Endometrial microvascular endothelial cells (primary cell): ENCODE data around the gene INCA1. TPM values are rescaled to one million over a fixed set of nuclear protein-coding genes. Genes with fewer than 3 reads are reported as not detected.

Experiments
- in situ Hi-C: cut with HindIII; loops from 2 replicates; pipeline ENCODE4 v1.10.0; 2017; ENCODE audit warnings: low sequenced_read_pairs, low pct_unique_long_range_greater_than_20kb; ENCODE audit errors: inconsistent ontology term
- total RNA-seq: library from RNA; depleted of rRNA; stranded (reverse); fragments of >200 nt; gene quantifications from one replicate; pipeline ENCODE4 v1.2.3, GENCODE V29; 2015; ENCODE audit errors: inconsistent ontology term

INCA1 gene
- total RNA-seq, 1 donor from 2014 or later, result 0.09 TPM

GRCh38 chr17:4940555-4941318 lies 56.6 kb downstream of the INCA1 start:
- in situ Hi-C loops, result no loop called here

DNA sequence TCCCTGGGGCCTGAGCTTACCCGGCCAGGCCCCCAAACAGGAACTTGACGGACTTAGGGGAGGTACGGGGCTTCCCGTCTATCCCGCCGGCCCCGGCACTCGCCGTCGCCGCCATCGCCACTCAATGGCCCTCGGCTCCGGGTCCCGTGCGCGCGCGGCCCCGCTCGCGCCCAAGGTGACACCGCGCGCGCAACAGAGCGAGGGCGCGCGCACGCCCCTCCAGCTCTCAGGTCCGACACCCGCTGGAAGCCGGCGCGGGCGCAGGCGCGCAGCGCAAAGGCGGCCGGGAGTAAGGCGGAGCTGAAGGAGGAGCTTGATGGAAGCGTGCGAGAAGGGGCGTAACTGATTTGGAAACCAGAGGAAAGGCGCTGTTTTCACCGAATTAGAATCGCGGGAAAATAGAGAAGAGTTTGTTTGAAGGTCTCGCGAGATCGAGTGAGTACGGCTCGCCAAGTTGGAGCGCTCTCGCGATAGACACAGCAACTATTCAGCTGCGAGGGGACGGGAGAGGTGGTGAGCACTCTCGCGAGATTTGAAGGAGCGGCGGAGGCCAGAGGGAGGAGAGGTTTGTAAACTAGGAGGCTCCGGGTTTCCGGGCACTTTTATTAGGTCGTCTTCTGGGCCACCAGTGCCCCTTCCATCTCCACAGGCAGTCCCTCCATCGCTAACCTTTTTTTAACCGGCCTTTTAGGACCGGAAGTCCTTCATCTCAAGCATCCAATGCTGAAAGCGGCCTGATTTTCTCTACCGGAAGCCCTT lies 57.3 kb downstream of the INCA1 start, which contains the start of the genes RNF167 and SLC25A11:
Gene RNF167, plus strand, starts transcription at position 473 of the 759 bp plus-strand sequence. CDS start 642 bp downstream, outside the sequence.
Gene SLC25A11, minus strand, starts transcription at position 251 of the 759 bp plus-strand sequence. Its CDS starts 136 bp downstream, at position 115.
- in situ Hi-C loops, result no loop called here

DNA sequence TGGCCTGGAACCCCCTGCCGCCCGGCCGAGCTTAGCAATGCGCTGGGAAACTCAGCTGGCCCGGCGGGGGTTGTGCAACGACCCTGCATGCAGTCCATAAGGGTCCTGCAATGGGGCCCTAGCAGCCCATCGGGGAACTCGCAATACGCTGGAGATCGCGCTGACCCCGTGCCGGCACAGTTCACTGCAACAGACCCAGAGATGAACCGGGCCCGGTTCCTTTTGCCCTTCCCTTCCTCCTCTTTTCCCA lies 57.9 kb downstream of the INCA1 start:
- in situ Hi-C loops, result no loop called here

DNA sequence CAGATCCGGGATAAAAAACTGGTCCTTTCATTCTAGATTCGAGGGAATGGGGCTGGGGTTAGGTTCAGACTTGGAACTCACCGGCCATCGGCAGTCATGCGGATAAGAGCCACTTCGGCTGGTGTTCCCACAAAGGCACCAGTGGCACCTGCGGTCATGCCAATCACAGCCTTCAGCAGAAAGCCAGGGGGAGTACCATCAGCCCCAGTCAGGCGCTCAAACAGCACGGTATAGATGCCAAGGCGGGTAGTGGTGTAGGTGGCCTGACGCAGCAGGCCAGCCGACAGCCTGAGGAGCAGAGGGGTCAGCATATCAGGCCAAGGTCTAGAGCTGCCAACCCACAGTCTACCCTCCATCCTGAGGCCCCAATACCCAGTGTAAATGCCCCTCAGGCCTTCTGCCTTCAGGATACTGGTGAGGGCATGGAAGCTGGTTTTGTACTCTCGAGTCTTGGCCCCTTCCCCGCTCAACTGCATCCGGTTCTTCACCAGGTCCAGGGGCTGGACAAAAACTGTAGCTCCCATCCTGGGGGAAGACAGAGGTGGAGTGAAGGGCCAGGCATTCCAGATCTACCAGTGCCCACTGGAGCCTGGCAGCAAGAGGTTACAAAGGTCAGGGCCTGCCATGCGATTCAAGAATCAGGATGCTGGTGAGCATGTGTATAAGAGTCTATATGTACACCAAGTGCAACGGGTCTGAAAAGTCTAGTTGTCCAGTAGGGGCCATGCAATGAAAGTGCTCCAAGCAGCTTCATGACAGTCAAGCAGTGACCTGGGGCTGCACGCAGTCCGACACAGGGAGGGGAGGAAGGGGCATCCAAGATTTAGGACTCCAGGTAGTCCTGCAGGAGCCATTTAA lies 58.4 kb downstream of the INCA1 start:
- in situ Hi-C loops, result no loop called here

Other genes starting within 250 kb of the INCA1 start
- not detected for gene TM4SF5, start 225.6 kb downstream of the INCA1 start, total RNA-seq
- gene VMO1, start 211.2 kb downstream of the INCA1 start, total RNA-seq, result not detected
- not detected for gene GLTPD2, start 208.6 kb downstream of the INCA1 start, total RNA-seq
- 378 TPM for gene PSMB6, start 201.4 kb downstream of the INCA1 start, total RNA-seq
- 40.2 TPM for gene PLD2, start 190.4 kb downstream of the INCA1 start, total RNA-seq
- gene MINK1, start 164.2 kb downstream of the INCA1 start, total RNA-seq, result 36.4 TPM
- 0.46 TPM for gene C17orf107, start 98.0 kb downstream of the INCA1 start, total RNA-seq
- gene CHRNE, start 94.4 kb downstream of the INCA1 start, total RNA-seq, result 0.37 TPM
- gene GP1BA, start 65.2 kb downstream of the INCA1 start, total RNA-seq, result not detected
- 65.9 TPM for gene SLC25A11, start 57.5 kb downstream of the INCA1 start, total RNA-seq
- 48.5 TPM for gene RNF167, start 57.3 kb downstream of the INCA1 start, total RNA-seq
- gene PFN1, start 49.0 kb downstream of the INCA1 start, total RNA-seq, result 1,657 TPM
- not detected for gene ENO3, start 46.4 kb downstream of the INCA1 start, total RNA-seq
- gene SPAG7, start 29.7 kb downstream of the INCA1 start, total RNA-seq, result 52.5 TPM
- 17.6 TPM for gene CAMTA2, start 9.8 kb downstream of the INCA1 start, total RNA-seq
- gene KIF1C, start 428 bp upstream of the INCA1 start, total RNA-seq, result 110 TPM
- not detected for gene SLC52A1, start 37.9 kb upstream of the INCA1 start, total RNA-seq
- 1.9 TPM for gene ZFP3, start 80.9 kb upstream of the INCA1 start, total RNA-seq
- gene ZNF232, start 114.4 kb upstream of the INCA1 start, total RNA-seq, result 4.9 TPM
- gene USP6, start 118.5 kb upstream of the INCA1 start, total RNA-seq, result not detected
- 2.0 TPM for gene ZNF594, start 194.3 kb upstream of the INCA1 start, total RNA-seq
- gene SCIMP, start 237.3 kb upstream of the INCA1 start, total RNA-seq, result not detected